ENCODE results near the gene ADAMTSL1. TPM values are rescaled to one million over a fixed set of nuclear protein-coding genes. Genes with fewer than 3 reads are reported as not detected.

ADAMTSL1 gene, protein sequence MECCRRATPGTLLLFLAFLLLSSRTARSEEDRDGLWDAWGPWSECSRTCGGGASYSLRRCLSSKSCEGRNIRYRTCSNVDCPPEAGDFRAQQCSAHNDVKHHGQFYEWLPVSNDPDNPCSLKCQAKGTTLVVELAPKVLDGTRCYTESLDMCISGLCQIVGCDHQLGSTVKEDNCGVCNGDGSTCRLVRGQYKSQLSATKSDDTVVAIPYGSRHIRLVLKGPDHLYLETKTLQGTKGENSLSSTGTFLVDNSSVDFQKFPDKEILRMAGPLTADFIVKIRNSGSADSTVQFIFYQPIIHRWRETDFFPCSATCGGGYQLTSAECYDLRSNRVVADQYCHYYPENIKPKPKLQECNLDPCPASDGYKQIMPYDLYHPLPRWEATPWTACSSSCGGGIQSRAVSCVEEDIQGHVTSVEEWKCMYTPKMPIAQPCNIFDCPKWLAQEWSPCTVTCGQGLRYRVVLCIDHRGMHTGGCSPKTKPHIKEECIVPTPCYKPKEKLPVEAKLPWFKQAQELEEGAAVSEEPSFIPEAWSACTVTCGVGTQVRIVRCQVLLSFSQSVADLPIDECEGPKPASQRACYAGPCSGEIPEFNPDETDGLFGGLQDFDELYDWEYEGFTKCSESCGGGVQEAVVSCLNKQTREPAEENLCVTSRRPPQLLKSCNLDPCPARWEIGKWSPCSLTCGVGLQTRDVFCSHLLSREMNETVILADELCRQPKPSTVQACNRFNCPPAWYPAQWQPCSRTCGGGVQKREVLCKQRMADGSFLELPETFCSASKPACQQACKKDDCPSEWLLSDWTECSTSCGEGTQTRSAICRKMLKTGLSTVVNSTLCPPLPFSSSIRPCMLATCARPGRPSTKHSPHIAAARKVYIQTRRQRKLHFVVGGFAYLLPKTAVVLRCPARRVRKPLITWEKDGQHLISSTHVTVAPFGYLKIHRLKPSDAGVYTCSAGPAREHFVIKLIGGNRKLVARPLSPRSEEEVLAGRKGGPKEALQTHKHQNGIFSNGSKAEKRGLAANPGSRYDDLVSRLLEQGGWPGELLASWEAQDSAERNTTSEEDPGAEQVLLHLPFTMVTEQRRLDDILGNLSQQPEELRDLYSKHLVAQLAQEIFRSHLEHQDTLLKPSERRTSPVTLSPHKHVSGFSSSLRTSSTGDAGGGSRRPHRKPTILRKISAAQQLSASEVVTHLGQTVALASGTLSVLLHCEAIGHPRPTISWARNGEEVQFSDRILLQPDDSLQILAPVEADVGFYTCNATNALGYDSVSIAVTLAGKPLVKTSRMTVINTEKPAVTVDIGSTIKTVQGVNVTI (N-terminal part only)
- total RNA-seq (2021; fragmentation: NEBNext Ultra II Directional; extraction: Animal tissue kit (Norgen Biotek cat#: 25700)) (0.84 and 0.90 TPM in 2 replicates), polyA plus RNA-seq (2011; rRNA removed) (1.1 TPM in 2 replicates), polyA minus RNA-seq (2011; rRNA and poly(A)+ RNA removed) (4.4 and 7.4 TPM in 2 replicates)
- polyA plus RNA-seq (2011; cell fraction: cytosol; rRNA removed): 1.2 TPM
- 1.9 TPM for polyA plus RNA-seq (2011; cell fraction: nucleus; rRNA removed)
- polyA plus RNA-seq (2012, experiment 1 of 2): 0.79 to 2.1 TPM (median 1.2 TPM) in 4 replicates
- polyA plus RNA-seq (2012, experiment 2 of 2): 0.72 TPM
- polyA plus RNA-seq (2013, experiment 1 of 2): 1.8 TPM
- 1.8 TPM for polyA plus RNA-seq (2013, experiment 2 of 2)
- 0.73 TPM for polyA minus RNA-seq (2011; cell fraction: cytosol; rRNA and poly(A)+ RNA removed)
- 8.4 TPM for polyA minus RNA-seq (2011; cell fraction: nucleus; rRNA and poly(A)+ RNA removed)
- long read RNA-seq, experiment 1, partial matches to known transcripts: 0 of 1 reads
- long read RNA-seq, experiment 1, other reads (novel, unspliced or antisense): 1 of 1 reads
- long read RNA-seq, experiment 2: 0 reads

DNA sequence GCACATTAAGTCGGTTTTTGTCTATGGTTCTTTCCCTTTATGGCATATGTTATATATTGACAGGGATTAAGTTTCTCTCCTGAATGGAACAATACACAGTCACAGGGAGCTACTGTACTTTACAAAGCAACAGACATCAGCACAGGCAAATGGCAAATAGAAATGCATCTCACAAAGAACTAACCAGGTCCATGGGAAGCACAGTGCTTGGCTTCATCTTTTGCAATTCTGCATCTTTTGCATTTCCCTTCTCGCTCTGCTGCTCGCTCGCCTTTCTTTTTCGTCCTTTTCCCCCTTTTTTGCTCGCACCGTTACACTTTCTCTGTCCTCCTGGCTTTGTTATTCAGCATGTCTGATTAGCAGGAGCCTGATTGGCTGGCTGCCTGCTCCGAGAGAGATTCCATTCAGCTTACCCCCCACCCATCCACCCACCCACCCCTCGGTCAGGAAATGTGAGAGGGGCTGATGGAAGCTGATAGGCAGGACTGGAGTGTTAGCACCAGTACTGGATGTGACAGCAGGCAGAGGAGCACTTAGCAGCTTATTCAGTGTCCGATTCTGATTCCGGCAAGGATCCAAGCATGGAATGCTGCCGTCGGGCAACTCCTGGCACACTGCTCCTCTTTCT, at the start of gene ADAMTSL1:
ADAMTSL1 (plus strand) TSS at position 502 of the 628 bp plus-strand sequence; CDS start at position 582, 80 bp downstream.
- H2BK12ac ChIP-seq (ENCODE audit: low read depth, low read length): no peak within 1 kb of the TSS
- peak; percentile 97 for FAIRE-seq
- no peak within 1 kb of the TSS for H3K18ac ChIP-seq (ENCODE audit: extremely low read depth, low read length)
- no peak within 1 kb of the TSS for H3K4ac ChIP-seq (replicated peaks; ENCODE audit: insufficient read length, low read depth, low read length)
- H3K9ac ChIP-seq (replicated peaks in 1 of 4; ENCODE audit: extremely low read depth in 1 of 4, low read depth in 3 of 4, low read length in 3 of 4): peak within 1 kb of the TSS in 2 of 4 experiments; percentile 1 to 14; a peak in 1 of 7 replicates
- H3K4me3 ChIP-seq (ENCODE audit: extremely low read depth in 1 of 4, insufficient read depth in 2 of 4, low read depth in 3 of 4, low read length in 4 of 4): peak within 1 kb of the TSS; percentile 23 to 52 (median 23); a peak in 7 of 8 replicates
- H2BK15ac ChIP-seq (ENCODE audit: low read length): no peak within 1 kb of the TSS
- H2AFZ ChIP-seq (ENCODE audit: low read length): peak within 1 kb of the TSS; percentile 91
- CTCF ChIA-PET (ENCODE audit: partially characterized antibody): interaction anchor here (1.9 kb wide), 1 partner anchor 31 kb away, joined by 8 read pairs; no protein-coding TSS in a partner anchor
- peak within 1 kb of the TSS; percentile 78 for H3K4me2 ChIP-seq (ENCODE audit: insufficient read depth in 1 of 2, low read depth in 2 of 2, low read length in 2 of 2)
- 5% methylated on average over 13 of the region's 13 CpGs; no CpG with 5 or more reads in 1 of the 2 experiments for WGBS, 2 experiments (ENCODE audit: extremely low coverage in 1 of 2, insufficient coverage in 1 of 2, insufficient read length in 1 of 2, insufficient replicate concordance in 2 of 2, low coverage in 1 of 2, low lambda C conversion rate in 2 of 2, missing lambda C conversion rate in 1 of 2)
- no peak within 1 kb of the TSS; the same call in 1 of the 2 replicates for H2BK5ac ChIP-seq (ENCODE audit: low read depth, low read length)
- no peak within 1 kb of the TSS for H2AK5ac ChIP-seq (ENCODE audit: low read depth, low read length)
- H3K56ac ChIP-seq (replicated peaks; ENCODE audit: insufficient read length, low read depth, low read length): no peak within 1 kb of the TSS
- peak within 1 kb of the TSS; percentile 24 for H2BK120ac ChIP-seq (replicated peaks; ENCODE audit: low read depth, low read length)
- H3K79me1 ChIP-seq (ENCODE audit: low read depth, low read length): no peaks in the 10 kb centered on the region
- no peak within 1 kb of the TSS for H3K23ac ChIP-seq (ENCODE audit: insufficient read length)
- H4K20me1 ChIP-seq (replicated peaks in 1 of 2; ENCODE audit: control insufficient read depth in 1 of 2, insufficient read depth in 2 of 2, low read length in 2 of 2): no peaks in the 10 kb centered on the region
- no peak within 1 kb of the TSS for H4K91ac ChIP-seq (replicated peaks; ENCODE audit: insufficient read length, low read length)
- H3K79me2 ChIP-seq (ENCODE audit: control insufficient read depth in 1 of 2, insufficient read depth in 2 of 2, low read length in 2 of 2): no peaks in the 10 kb centered on the region
- peaks cover 5% of the 10 kb centered on the region; the same call in 1 of the 2 replicates for H3K23me2 ChIP-seq (ENCODE audit: low read depth, low read length)
- no peak within 1 kb of the TSS for H4K8ac ChIP-seq (ENCODE audit: extremely low read depth, insufficient read depth, low read length)
- peaks cover 5 to 11% (median 7%) of the 10 kb centered on the region in 4 experiments; a peak in 6 of 7 replicates for H3K4me1 ChIP-seq (replicated peaks in 1 of 4; ENCODE audit: control insufficient read depth in 3 of 4, insufficient read depth in 4 of 4, low read length in 3 of 4)
- peaks cover 3% of the 10 kb centered on the region in 2 experiments; a peak in 1 of 4 replicates for H3K9me3 ChIP-seq (ENCODE audit: insufficient read depth in 2 of 2, low read depth in 1 of 2, low read length in 1 of 2)
- no peak within 1 kb of the TSS for H3K27ac ChIP-seq (ENCODE audit: low read depth, low read length)
- peak; percentile 56 to 69 for DNase-seq (ENCODE audit: low read depth in 1 of 2, low spot score in 2 of 2)
- H3K36me3 ChIP-seq (ENCODE audit: control insufficient read depth in 2 of 4, insufficient read depth in 4 of 4, low read length in 3 of 4): peaks cover 0 to 2% (median 0%) of the 10 kb centered on the region in 4 experiments; a peak in 1 of 8 replicates
- H3K27me3 ChIP-seq (replicated peaks in 1 of 4; ENCODE audit: control insufficient read depth in 3 of 4, extremely low read depth in 1 of 4, insufficient read depth in 3 of 4, low read length in 3 of 4): no peaks in the 10 kb centered on the region
- H3K14ac ChIP-seq (ENCODE audit: insufficient read length): no peak within 1 kb of the TSS
- POLR2A ChIA-PET (ENCODE audit: partially characterized antibody): no interaction called here
- H4K5ac ChIP-seq (ENCODE audit: insufficient read length, low read depth, low read length): peak within 1 kb of the TSS; percentile 19
- peak within 1 kb of the TSS; percentile 17; the same call in 1 of the 2 replicates for H2BK20ac ChIP-seq (ENCODE audit: low read length)
- TF ChIP-seq TAF1 (IDR thresholded peaks at IDR 0.05; ENCODE audit: low read depth, low read length) (0 out of 2 replicates have a peak, but pooled peaks have one; percentile 13), RBBP5 (IDR thresholded peaks at IDR 0.05; ENCODE audit: borderline replicate concordance, low read depth, low read length) (0 out of 2 replicates have a peak, but pooled peaks have one; percentile 25)
- TF ChIP-seq, protein P1, sequence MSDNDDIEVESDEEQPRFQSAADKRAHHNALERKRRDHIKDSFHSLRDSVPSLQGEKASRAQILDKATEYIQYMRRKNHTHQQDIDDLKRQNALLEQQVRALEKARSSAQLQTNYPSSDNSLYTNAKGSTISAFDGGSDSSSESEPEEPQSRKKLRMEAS (IDR thresholded peaks at IDR 0.05): peak; percentile 31; the same call in 1 of the 2 replicates

All from H1 (cell line).